GM23338 (cell line): ENCODE results near the gene GEMIN2. TPM values are rescaled to one million over a fixed set of nuclear protein-coding genes. Genes with fewer than 3 reads are reported as not detected.

Experiments used
- ATAC-seq: fragments of 200-7000 bp; cut with Tn5 transposase; 3 replicates; pipeline ENCODE4 v1.9.1; 2020
- DNase-seq: peaks from one replicate; pipeline ENCODE4 v3.0.0-alpha.2; 2015; ENCODE audit warnings: low spot score
- H2AFZ ChIP-seq: fragments of 200-600 bp; sonication (generic); 2 replicates; pipeline ENCODE4 v1.8.0; 2016; ENCODE audit warnings: antibody characterized with exemption, mild to moderate bottlenecking, moderate library complexity
- H3F3A ChIP-seq: fragments of 200-600 bp; sonication (generic); replicated peaks from 2 replicates; pipeline ENCODE4 v1.8.0; 2017; ENCODE audit warnings: antibody characterized with exemption, mixed run types, low read depth
- H3K27ac ChIP-seq: fragments of 200-600 bp; sonication (generic); 2 replicates; pipeline ENCODE4 v1.6.1; 2016; ENCODE audit warnings: low read depth
- H3K27me3 ChIP-seq: fragments of 200-600 bp; sonication (generic); 2 replicates; pipeline ENCODE4 v1.8.0; 2016; ENCODE audit warnings: mild to moderate bottlenecking, mixed run types, moderate library complexity; ENCODE audit not compliant: insufficient read depth
- H3K36me3 ChIP-seq: fragments of 200-600 bp; sonication (generic); 2 replicates; pipeline ENCODE4 v1.8.0; 2016; ENCODE audit warnings: mild to moderate bottlenecking; ENCODE audit not compliant: insufficient read depth
- H3K4me1 ChIP-seq: fragments of 200-600 bp; sonication (generic); 2 replicates; pipeline ENCODE4 v1.8.0; 2016; ENCODE audit warnings: mild to moderate bottlenecking, moderate library complexity; ENCODE audit not compliant: insufficient read depth
- H3K4me2 ChIP-seq: fragments of 200-600 bp; sonication (generic); 2 replicates; pipeline ENCODE4 v1.7.1; 2017; ENCODE audit warnings: mixed run types
- H3K4me3 ChIP-seq: fragments of 200-600 bp; sonication (generic); 2 replicates; pipeline ENCODE4 v1.6.1; 2016; ENCODE audit warnings: mixed run types
- H3K79me2 ChIP-seq: fragments of 200-600 bp; sonication (generic); replicated peaks from 2 replicates; pipeline ENCODE4 v1.8.0; 2017; ENCODE audit warnings: mild to moderate bottlenecking; ENCODE audit not compliant: insufficient read depth
- H3K9me2 ChIP-seq: fragments of 200-600 bp; sonication (generic); 2 replicates; pipeline ENCODE4 v1.8.0; 2017; ENCODE audit not compliant: insufficient read depth
- H4K20me1 ChIP-seq: fragments of 200-600 bp; sonication (generic); replicated peaks from 2 replicates; pipeline ENCODE4 v1.8.0; 2017; ENCODE audit warnings: mild to moderate bottlenecking; ENCODE audit not compliant: insufficient read depth
- H3K27ac Mint-ChIP-seq: 2 replicates; pipeline ENCODE4 v1.8.0; 2020; ENCODE audit warnings: inconsistent platforms, mild to moderate bottlenecking, moderate library complexity, mixed read lengths
- H3K27me3 Mint-ChIP-seq: 3 replicates; pipeline ENCODE4 v1.8.0; 2022; ENCODE audit warnings: low read depth, mild to moderate bottlenecking, moderate library complexity, mixed read lengths, inconsistent platforms; ENCODE audit not compliant: insufficient read depth, poor library complexity
- H3K36me3 Mint-ChIP-seq: 3 replicates; pipeline ENCODE4 v1.8.0; 2021; ENCODE audit warnings: low read depth, mild to moderate bottlenecking, inconsistent platforms, moderate library complexity, mixed read lengths
- H3K4me1 Mint-ChIP-seq: 3 replicates; pipeline ENCODE4 v1.8.0; 2020; ENCODE audit warnings: mild to moderate bottlenecking, inconsistent platforms, mixed read lengths
- H3K4me3 Mint-ChIP-seq: 3 replicates; pipeline ENCODE4 v1.8.0; 2021; ENCODE audit warnings: moderate library complexity, mild to moderate bottlenecking, inconsistent platforms, mixed read lengths
- H3K9me3 Mint-ChIP-seq: 3 replicates; pipeline ENCODE4 v1.8.0; 2020; ENCODE audit warnings: moderate library complexity, mild to moderate bottlenecking, inconsistent platforms, mixed read lengths
- CREB1 ChIP-seq: fragments of 250-450 bp; sonication (Bioruptor Pico); IDR thresholded peaks from 2 replicates; pipeline ENCODE4 v1.5.0; 2020; ENCODE audit warnings: low read depth, mild to moderate bottlenecking, moderate library complexity
- EZH2 ChIP-seq: fragments of 200-600 bp; sonication (generic); IDR thresholded peaks from one replicate; pipeline ENCODE4 v1.8.0; 2017; ENCODE audit warnings: antibody characterized with exemption, mild to moderate bottlenecking, low read depth; ENCODE audit not compliant: unreplicated experiment
- EZH2phosphoT487 ChIP-seq: fragments of 200-600 bp; sonication (generic); IDR thresholded peaks from one replicate; pipeline ENCODE4 v1.8.1; 2018; ENCODE audit warnings: antibody characterized with exemption; ENCODE audit not compliant: unreplicated experiment
- JUNB ChIP-seq: IDR thresholded peaks from one replicate; pipeline ENCODE4 v1.6.1; 2016; ENCODE audit warnings: antibody characterized with exemption; ENCODE audit not compliant: unreplicated experiment
- NANOG ChIP-seq: IDR thresholded peaks from 2 replicates; pipeline ENCODE4 v1.6.1; 2016; ENCODE audit warnings: antibody characterized with exemption, borderline replicate concordance
- POLR2AphosphoS5 ChIP-seq: IDR thresholded peaks from 2 replicates; pipeline ENCODE4 v1.6.1; 2016; ENCODE audit warnings: antibody characterized with exemption, low read depth
- STAT1 ChIP-seq: IDR thresholded peaks from one replicate; pipeline ENCODE4 v1.6.1; 2016; ENCODE audit warnings: antibody characterized with exemption; ENCODE audit not compliant: unreplicated experiment
- ZNF114 ChIP-seq: fragments of 250-450 bp; sonication (Bioruptor Pico); IDR thresholded peaks from 2 replicates; pipeline ENCODE4 v1.5.0; 2020; ENCODE audit warnings: mild to moderate bottlenecking, moderate library complexity
- ZNF331 ChIP-seq: fragments of 250-450 bp; sonication (Bioruptor Pico); IDR thresholded peaks from 2 replicates; pipeline ENCODE4 v1.5.0; 2020; ENCODE audit warnings: low read depth, mild to moderate bottlenecking, moderate library complexity
- polyA plus RNA-seq: library from polyadenylated mRNA; unstranded; fragments of >200 nt; fragmentation: Nextera tagmentation; extraction: Ambion mirVana; gene quantifications from 2 replicates; pipeline ENCODE4 v1.2.1, GENCODE V29; 2016
- total RNA-seq: library from RNA; depleted of rRNA; stranded (reverse); fragments of >200 nt; shearing (Covaris generic); gene quantifications from 2 replicates; pipeline ENCODE4 v1.2.3, GENCODE V29; 2014
- TF ChIP-seq, protein P1 (sequence below): IDR thresholded peaks from one replicate; pipeline ENCODE4 v1.6.1; 2018; ENCODE audit warnings: antibody characterized with exemption; ENCODE audit not compliant: unreplicated experiment
- TF ChIP-seq, protein P2 (sequence below): fragments of 250-450 bp; sonication (Bioruptor Pico); IDR thresholded peaks from 2 replicates; pipeline ENCODE4 v1.5.0; 2020; ENCODE audit warnings: mild to moderate bottlenecking, moderate library complexity
- TF ChIP-seq, protein P3 (sequence below), 2 experiments: fragments of 200-600 bp in 1 of 2; sonication (generic) in 1 of 2; conservative IDR thresholded peaks; 2 replicates each; pipeline versions ENCODE4 v1.5.1 to v1.6.1; 2016 to 2017; ENCODE audit warnings: antibody characterized with exemption in 2 of 2, low read depth in 2 of 2, mild to moderate bottlenecking in 2 of 2, moderate library complexity in 1 of 2
- TF ChIP-seq, protein P4 (sequence below): IDR thresholded peaks from 2 replicates; pipeline ENCODE4 v1.6.1; 2016; ENCODE audit warnings: antibody characterized with exemption

Gene GEMIN2
- total and polyA plus RNA-seq, 2 experiments from 2014 or later: 37.0 to 61.6 TPM

DNA sequence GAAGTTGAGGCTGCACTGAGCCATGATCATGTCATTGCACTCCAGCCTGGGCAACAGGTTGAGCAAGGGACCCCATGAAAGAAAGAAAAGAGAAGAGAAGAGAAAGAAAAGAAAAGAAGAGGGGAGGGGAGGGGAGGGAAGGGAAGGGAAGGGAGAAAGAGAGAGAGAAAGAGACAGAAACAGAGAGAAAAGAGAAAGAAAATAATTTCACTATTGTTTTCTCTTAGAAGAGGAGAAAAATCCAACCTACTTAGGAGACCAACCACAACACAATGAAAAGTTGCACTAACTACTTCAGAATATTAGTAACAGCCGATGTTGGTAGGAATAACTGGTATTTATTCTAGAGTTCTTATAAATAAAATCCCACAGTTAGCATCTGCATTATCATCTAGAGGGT is 46.4 kb downstream of the GEMIN2 start:
- TF ChIP-seq, protein P1, sequence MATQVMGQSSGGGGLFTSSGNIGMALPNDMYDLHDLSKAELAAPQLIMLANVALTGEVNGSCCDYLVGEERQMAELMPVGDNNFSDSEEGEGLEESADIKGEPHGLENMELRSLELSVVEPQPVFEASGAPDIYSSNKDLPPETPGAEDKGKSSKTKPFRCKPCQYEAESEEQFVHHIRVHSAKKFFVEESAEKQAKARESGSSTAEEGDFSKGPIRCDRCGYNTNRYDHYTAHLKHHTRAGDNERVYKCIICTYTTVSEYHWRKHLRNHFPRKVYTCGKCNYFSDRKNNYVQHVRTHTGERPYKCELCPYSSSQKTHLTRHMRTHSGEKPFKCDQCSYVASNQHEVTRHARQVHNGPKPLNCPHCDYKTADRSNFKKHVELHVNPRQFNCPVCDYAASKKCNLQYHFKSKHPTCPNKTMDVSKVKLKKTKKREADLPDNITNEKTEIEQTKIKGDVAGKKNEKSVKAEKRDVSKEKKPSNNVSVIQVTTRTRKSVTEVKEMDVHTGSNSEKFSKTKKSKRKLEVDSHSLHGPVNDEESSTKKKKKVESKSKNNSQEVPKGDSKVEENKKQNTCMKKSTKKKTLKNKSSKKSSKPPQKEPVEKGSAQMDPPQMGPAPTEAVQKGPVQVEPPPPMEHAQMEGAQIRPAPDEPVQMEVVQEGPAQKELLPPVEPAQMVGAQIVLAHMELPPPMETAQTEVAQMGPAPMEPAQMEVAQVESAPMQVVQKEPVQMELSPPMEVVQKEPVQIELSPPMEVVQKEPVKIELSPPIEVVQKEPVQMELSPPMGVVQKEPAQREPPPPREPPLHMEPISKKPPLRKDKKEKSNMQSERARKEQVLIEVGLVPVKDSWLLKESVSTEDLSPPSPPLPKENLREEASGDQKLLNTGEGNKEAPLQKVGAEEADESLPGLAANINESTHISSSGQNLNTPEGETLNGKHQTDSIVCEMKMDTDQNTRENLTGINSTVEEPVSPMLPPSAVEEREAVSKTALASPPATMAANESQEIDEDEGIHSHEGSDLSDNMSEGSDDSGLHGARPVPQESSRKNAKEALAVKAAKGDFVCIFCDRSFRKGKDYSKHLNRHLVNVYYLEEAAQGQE: no peak
- TF ChIP-seq NANOG: no peak
- no peak for TF ChIP-seq EZH2phosphoT487
- TF ChIP-seq, protein P2, sequence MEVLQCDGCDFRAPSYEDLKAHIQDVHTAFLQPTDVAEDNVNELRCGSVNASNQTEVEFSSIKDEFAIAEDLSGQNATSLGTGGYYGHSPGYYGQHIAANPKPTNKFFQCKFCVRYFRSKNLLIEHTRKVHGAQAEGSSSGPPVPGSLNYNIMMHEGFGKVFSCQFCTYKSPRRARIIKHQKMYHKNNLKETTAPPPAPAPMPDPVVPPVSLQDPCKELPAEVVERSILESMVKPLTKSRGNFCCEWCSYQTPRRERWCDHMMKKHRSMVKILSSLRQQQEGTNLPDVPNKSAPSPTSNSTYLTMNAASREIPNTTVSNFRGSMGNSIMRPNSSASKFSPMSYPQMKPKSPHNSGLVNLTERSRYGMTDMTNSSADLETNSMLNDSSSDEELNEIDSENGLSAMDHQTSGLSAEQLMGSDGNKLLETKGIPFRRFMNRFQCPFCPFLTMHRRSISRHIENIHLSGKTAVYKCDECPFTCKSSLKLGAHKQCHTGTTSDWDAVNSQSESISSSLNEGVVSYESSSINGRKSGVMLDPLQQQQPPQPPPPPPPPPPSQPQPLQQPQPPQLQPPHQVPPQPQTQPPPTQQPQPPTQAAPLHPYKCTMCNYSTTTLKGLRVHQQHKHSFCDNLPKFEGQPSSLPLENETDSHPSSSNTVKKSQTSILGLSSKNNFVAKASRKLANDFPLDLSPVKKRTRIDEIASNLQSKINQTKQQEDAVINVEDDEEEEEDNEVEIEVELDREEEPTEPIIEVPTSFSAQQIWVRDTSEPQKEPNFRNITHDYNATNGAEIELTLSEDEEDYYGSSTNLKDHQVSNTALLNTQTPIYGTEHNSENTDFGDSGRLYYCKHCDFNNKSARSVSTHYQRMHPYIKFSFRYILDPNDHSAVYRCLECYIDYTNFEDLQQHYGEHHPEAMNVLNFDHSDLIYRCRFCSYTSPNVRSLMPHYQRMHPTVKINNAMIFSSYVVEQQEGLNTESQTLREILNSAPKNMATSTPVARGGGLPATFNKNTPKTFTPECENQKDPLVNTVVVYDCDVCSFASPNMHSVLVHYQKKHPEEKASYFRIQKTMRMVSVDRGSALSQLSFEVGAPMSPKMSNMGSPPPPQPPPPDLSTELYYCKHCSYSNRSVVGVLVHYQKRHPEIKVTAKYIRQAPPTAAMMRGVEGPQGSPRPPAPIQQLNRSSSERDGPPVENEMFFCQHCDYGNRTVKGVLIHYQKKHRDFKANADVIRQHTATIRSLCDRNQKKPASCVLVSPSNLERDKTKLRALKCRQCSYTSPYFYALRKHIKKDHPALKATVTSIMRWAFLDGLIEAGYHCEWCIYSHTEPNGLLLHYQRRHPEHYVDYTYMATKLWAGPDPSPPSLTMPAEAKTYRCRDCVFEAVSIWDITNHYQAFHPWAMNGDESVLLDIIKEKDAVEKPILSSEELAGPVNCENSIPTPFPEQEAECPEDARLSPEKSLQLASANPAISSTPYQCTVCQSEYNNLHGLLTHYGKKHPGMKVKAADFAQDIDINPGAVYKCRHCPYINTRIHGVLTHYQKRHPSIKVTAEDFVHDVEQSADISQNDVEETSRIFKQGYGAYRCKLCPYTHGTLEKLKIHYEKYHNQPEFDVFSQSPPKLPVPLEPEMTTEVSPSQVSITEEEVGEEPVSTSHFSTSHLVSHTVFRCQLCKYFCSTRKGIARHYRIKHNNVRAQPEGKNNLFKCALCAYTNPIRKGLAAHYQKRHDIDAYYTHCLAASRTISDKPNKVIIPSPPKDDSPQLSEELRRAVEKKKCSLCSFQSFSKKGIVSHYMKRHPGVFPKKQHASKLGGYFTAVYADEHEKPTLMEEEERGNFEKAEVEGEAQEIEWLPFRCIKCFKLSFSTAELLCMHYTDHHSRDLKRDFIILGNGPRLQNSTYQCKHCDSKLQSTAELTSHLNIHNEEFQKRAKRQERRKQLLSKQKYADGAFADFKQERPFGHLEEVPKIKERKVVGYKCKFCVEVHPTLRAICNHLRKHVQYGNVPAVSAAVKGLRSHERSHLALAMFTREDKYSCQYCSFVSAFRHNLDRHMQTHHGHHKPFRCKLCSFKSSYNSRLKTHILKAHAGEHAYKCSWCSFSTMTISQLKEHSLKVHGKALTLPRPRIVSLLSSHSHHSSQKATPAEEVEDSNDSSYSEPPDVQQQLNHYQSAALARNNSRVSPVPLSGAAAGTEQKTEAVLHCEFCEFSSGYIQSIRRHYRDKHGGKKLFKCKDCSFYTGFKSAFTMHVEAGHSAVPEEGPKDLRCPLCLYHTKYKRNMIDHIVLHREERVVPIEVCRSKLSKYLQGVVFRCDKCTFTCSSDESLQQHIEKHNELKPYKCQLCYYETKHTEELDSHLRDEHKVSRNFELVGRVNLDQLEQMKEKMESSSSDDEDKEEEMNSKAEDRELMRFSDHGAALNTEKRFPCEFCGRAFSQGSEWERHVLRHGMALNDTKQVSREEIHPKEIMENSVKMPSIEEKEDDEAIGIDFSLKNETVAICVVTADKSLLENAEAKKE (CRISPR knock-in tag): no peak
- no peak for TF ChIP-seq ZNF114
- TF ChIP-seq, protein P3, sequence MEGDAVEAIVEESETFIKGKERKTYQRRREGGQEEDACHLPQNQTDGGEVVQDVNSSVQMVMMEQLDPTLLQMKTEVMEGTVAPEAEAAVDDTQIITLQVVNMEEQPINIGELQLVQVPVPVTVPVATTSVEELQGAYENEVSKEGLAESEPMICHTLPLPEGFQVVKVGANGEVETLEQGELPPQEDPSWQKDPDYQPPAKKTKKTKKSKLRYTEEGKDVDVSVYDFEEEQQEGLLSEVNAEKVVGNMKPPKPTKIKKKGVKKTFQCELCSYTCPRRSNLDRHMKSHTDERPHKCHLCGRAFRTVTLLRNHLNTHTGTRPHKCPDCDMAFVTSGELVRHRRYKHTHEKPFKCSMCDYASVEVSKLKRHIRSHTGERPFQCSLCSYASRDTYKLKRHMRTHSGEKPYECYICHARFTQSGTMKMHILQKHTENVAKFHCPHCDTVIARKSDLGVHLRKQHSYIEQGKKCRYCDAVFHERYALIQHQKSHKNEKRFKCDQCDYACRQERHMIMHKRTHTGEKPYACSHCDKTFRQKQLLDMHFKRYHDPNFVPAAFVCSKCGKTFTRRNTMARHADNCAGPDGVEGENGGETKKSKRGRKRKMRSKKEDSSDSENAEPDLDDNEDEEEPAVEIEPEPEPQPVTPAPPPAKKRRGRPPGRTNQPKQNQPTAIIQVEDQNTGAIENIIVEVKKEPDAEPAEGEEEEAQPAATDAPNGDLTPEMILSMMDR (conservative IDR thresholded peaks at IDR 0.05; ENCODE audit: low read depth in 2 of 2): no peak
- no peak for TF ChIP-seq ZNF331 (CRISPR knock-in tag)
- no peak for TF ChIP-seq STAT1
- TF ChIP-seq, protein P4, sequence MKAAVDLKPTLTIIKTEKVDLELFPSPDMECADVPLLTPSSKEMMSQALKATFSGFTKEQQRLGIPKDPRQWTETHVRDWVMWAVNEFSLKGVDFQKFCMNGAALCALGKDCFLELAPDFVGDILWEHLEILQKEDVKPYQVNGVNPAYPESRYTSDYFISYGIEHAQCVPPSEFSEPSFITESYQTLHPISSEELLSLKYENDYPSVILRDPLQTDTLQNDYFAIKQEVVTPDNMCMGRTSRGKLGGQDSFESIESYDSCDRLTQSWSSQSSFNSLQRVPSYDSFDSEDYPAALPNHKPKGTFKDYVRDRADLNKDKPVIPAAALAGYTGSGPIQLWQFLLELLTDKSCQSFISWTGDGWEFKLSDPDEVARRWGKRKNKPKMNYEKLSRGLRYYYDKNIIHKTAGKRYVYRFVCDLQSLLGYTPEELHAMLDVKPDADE: no peak
- TF ChIP-seq JUNB: no peak
- no peak for TF ChIP-seq POLR2AphosphoS5
- TF ChIP-seq CREB1: no peak
- TF ChIP-seq EZH2: no peak
- H3K4me1 ChIP-seq: no peaks in the 10 kb centered on the region
- peaks cover 39% of the 10 kb centered on the region for H3K79me2 ChIP-seq
- no peak for DNase-seq
- ATAC-seq: no peak
- H3K4me2 ChIP-seq: no peak overlapping the region
- H4K20me1 ChIP-seq: no peaks in the 10 kb centered on the region; the same call in none of the 2 replicates
- H3K27me3 ChIP-seq: no peaks in the 10 kb centered on the region
- H3K9me2 ChIP-seq: no peaks in the 10 kb centered on the region
- H3F3A ChIP-seq: 0 out of 2 replicates have a peak, but pooled peaks cover 6% of the 10 kb centered on the region
- Mint-ChIP-seq H3K27me3 (no peaks in the 10 kb centered on the region), H3K9me3 (no peaks in the 10 kb centered on the region), H3K27ac (no peak overlapping the region), H3K36me3 (peaks cover 7% of the 10 kb centered on the region; the same call in 2 of the 3 replicates), H3K4me1 (no peaks in the 10 kb centered on the region), H3K4me3 (no peak overlapping the region)
- H3K36me3 ChIP-seq: peaks cover 5% of the 10 kb centered on the region
- no peak overlapping the region for H3K4me3 ChIP-seq
- H2AFZ ChIP-seq: no peak overlapping the region
- no peak overlapping the region for H3K27ac ChIP-seq
